ENCODE results near the gene PCNX4.

Gene PCNX4

DNA sequence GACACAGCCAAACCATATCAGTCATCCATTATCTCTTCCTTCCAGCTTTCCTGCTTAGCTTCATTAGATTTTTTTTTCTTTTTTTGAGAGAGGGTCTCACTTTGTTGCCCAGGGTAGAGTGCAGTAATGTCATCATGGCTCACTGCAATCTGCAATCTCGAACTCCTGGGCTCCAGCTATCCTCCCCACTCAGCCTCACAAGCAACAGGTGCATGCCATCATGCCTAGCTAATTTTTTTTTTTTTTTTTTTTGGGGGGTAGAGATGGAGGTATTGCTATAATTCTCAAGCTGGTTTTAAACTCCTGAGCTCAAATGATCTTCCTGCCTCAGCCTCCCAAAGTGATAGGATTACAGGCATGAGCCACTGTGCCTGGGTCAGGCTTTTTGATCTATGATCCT is 119.0 kb downstream of the PCNX4 start:
- DNase-seq, result no peak

DNA sequence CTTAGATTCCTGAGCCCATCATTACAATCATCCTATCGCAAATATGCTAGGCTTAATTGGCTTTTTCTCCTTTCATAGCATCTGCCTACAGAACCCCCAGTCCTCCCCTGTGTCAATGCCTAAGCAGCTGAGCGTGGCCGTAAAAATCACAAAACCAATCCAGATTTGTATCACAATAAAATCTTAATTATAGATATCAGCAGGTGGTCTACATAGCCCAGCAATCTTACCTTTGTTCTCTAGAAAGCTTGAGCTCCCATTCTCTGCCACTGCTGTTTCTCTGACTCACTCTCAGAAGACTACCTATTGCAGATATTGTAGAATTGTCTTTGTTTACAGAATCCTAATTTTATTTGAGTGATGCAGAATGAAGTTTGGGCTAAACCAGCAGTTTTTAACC is 119.4 kb downstream of the PCNX4 start:
- no peak for DNase-seq

DNA sequence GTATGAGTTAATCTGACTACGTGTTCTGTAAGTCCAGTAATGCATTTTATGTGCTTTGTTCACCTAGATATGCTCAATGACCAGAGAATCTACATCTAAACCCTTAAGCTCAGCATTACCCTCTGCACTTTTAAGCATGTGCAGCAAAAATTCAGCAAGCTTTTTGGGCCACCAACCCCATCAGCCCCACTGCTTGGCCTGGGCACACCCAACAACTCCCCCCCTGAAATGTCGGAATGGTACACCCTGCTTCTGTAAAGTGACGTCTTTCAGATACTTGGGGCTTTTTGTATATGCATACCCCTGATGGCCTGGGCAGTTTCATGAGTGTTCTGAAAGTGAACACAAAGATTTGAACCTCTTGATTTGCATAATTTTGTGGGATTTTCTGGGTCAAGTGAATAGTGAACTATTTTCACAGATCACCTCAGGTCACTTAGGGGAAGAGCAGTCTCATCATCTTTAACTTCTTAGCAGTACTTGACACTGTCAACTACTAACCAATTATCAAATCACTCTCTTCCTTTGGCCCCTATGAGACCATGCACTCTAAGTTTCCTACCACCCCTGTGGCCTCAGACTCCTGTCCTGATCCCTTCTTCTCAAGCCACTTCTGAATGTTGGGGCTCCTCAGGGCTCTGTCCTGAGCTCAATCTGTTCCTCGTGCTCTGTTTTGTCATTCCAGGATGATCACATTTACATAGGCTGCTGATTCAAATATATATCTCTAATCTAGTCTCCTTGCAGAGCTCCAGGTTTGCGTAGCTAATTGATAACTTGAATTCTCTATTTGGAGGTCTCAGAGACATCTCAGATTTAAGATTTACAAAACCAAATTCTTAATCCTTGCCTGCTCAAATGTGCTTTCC is 121.0 kb downstream of the PCNX4 start:
- no peak for DNase-seq

DNA sequence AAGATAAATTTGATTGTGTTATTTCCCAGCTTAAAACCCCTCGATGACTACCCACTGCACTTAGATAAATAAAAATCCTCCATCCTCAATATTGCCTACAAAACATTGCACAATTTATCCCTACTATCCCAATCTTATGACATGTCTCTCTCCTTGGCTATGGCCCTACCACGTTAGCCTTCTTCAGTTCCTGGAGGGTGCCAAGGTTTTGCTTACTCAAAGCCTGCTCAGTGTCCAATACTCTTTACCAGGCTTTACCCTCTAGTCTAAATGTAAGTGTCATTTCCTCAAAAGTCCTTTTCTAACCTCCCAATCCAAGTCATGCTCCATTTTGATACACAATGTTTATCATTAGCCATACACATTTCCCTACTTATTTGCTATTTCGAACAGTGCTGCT is 122.3 kb downstream of the PCNX4 start:
- no peak for DNase-seq

DNA sequence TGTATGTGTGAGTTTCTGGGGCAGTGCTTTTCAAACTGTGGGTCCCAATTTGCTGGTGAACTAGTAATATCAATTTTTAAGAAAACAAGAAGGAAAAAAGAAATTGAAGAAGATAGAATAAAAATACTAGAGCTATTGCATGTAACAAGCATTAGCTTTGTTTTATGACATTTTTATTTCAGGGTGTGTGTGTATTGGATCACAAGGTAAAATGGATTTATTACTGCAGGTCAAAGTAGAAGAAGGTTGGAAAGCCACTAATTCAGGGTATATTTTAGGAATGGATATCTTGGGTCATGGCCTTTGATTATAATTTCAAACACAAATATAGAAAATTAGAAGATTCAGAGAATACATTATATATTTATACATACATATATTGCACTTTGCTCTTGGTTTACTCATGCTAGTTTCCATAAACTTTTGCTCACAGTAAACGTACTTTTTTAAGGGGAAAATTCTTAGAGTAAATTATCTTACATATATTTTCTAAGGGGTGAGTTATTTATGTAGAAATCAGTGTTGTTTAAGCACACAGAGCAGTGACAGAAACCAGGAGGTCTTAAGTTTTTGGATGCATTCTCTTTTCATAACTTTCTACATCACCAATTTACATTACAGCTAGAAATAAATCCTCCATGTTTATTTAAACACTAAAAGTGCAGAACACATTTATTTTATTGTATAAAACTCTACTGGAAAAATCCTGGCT is 122.8 kb downstream of the PCNX4 start:
- no peak for DNase-seq

DNA sequence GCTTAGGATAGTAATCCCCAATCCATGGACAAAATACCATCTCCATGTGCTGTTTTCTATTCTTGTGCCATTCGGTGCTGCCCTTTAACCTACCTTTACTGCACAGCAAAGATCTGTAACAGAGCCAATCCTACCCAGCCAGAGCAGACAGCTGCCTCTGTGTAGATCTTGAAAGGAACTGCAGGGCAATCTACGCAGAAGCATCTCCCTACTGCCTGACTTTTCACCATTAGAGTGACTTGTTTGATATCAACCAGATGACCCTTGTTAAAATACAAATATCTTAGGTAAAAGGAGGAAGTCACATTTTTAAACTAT is 123.4 kb downstream of the PCNX4 start:
- no peak for DNase-seq

DNA sequence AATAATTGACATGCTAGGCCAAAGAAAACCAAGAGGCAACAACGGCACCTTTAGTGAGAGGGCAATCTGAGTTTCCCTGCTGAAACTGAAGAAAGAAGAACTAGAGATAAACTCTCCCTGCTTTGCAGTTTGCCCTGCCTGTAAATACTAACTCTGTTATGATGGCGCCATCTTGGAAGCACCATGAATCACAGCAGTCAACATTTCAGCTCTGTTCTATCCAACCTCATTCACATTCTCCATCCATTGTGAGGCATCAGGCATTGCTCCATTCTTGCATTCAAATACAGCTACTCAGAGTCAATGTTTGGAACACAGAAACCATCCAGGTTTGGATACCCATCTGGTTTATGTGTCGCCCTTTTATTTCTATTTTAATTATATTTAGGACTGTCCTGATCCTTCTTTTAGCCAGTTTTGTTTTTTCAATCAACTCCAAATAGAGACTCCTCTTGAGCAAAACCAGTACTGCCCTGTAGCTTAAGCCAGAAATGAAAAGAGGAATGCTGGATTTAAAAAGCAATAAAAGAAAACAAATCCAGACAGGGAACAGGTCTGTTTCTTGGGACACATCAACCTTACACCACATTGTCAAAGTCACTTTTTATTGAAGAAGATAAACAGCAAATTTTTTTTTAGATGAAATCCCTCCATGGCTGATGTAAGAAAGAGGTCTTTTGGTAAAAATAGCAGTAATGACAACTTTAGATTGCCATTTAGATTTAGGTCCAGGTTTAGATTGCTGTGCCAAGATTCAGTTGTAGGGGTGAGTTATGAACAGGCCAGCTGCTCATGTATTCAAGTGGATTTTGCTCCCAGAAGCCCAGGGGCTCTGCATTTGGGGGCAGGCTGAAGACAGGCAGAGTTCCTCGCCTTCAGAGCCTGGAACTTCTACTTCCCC is 124.0 kb downstream of the PCNX4 start:
- DNase-seq, result no peak

DNA sequence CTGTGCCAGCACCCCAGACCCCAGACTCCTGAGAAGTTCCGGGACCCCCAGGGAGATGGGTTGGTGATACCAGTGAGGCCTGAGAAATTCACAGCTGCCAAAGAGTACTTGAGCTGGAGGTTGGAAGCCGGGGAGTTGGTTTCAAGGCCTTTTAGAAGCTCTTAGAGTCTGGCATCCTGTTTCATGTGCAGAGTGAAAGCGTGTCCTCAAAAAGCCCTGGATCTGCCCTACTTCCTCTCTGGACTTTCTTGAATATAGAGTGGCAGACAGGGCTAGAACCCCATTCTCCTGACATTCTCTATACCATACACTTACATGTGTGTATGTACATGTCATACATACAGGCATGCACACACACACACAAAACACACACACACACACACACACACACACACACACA is 126.0 kb downstream of the PCNX4 start:
- DNase-seq, result no peak
